ENCODE data around the gene MCF2L2. TPM values are rescaled to one million over a fixed set of nuclear protein-coding genes. Genes with fewer than 3 reads are reported as not detected.

The MCF2L2 gene
- polyA plus RNA-seq, 1 donor from 2014 or later: 9.3 TPM

DNA sequence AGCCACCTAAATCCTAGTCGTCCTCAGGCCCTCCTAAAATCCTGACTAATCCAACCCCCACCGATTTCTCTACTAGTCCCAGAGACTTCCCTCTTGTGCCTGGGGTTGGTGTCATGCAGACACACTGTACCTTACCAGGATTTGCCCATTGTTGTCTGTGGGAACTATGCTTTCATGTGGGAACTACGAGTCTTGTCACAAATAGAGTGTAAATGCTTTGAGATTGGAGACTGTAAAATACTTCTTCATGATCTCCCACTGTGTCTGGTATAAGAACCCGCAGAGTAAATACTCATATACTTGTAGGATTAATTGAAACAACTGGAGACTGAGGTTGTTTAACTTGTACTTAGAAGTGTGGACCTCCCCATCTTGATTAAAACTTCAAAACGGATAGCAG is 164.2 kb downstream of the MCF2L2 start:
- H3K27ac ChIP-seq (ENCODE audit: low read length): no peak overlapping the region
- no peak for TF ChIP-seq POLR2AphosphoS5 (IDR thresholded peaks at IDR 0.05)
- no peak for TF ChIP-seq CTCF (IDR thresholded peaks at IDR 0.05; ENCODE audit: poor library complexity, severe bottlenecking)
- no peak for TF ChIP-seq RAD21 (conservative IDR thresholded peaks at IDR 0.05)
- TF ChIP-seq MXI1 (conservative IDR thresholded peaks at IDR 0.05; ENCODE audit: poor library complexity, severe bottlenecking): no peak
- TF ChIP-seq EZH2 (IDR thresholded peaks at IDR 0.05; ENCODE audit: borderline replicate concordance, insufficient read depth, low read length, poor library complexity, severe bottlenecking): no peak
- no peak for TF ChIP-seq TAF1 (IDR thresholded peaks at IDR 0.05; ENCODE audit: low read depth)
- no peak for TF ChIP-seq REST (IDR thresholded peaks at IDR 0.05; ENCODE audit: borderline replicate concordance)
- TF ChIP-seq EP300 (conservative IDR thresholded peaks at IDR 0.05; ENCODE audit: poor library complexity, severe bottlenecking): no peak
- no peak for TF ChIP-seq SMC3 (conservative IDR thresholded peaks at IDR 0.05; ENCODE audit: poor library complexity)
- H3K4me3 ChIP-seq (ENCODE audit: low read length): no peak overlapping the region
- H3K79me2 ChIP-seq (replicated peaks; ENCODE audit: insufficient read depth, low read length): peaks cover 5% of the 10 kb centered on the region
- H3K4me2 ChIP-seq (ENCODE audit: low read length): no peak overlapping the region
- no peaks in the 10 kb centered on the region for H3K9me2 ChIP-seq (ENCODE audit: insufficient read depth, low read length)
- H2AFZ ChIP-seq (ENCODE audit: low read depth, low read length): no peak overlapping the region
- H3K36me3 ChIP-seq (ENCODE audit: insufficient read depth, low read length): no peaks in the 10 kb centered on the region
- H3K9me3 ChIP-seq (ENCODE audit: low read length): no peaks in the 10 kb centered on the region
- no peak overlapping the region for H3K9ac ChIP-seq (ENCODE audit: low read length)
- H3F3A ChIP-seq (ENCODE audit: insufficient read depth, low read length, poor library complexity, severe bottlenecking): no peaks in the 10 kb centered on the region
- H4K20me1 ChIP-seq (ENCODE audit: insufficient read depth): no peaks in the 10 kb centered on the region
- H3K27me3 ChIP-seq (ENCODE audit: insufficient read depth, low read depth, low read length): no peaks in the 10 kb centered on the region

GRCh38 chr3:183262875-183263378 is 165.5 kb downstream of the MCF2L2 start:
- H4K20me1 ChIP-seq (ENCODE audit: insufficient read depth): no peaks in the 10 kb centered on the region
- no peak overlapping the region for H3K4me3 ChIP-seq (ENCODE audit: low read length)
- H3K79me2 ChIP-seq (replicated peaks; ENCODE audit: insufficient read depth, low read length): peaks cover 16% of the 10 kb centered on the region
- H3K9me3 ChIP-seq (ENCODE audit: low read length): no peaks in the 10 kb centered on the region
- TF ChIP-seq TAF1 (IDR thresholded peaks at IDR 0.05; ENCODE audit: low read depth) (no peak), SMC3 (conservative IDR thresholded peaks at IDR 0.05; ENCODE audit: poor library complexity) (no peak), REST (IDR thresholded peaks at IDR 0.05; ENCODE audit: borderline replicate concordance) (no peak), EP300 (conservative IDR thresholded peaks at IDR 0.05; ENCODE audit: poor library complexity, severe bottlenecking) (no peak), RAD21 (conservative IDR thresholded peaks at IDR 0.05) (no peak), MXI1 (conservative IDR thresholded peaks at IDR 0.05; ENCODE audit: poor library complexity, severe bottlenecking) (no peak), POLR2AphosphoS5 (IDR thresholded peaks at IDR 0.05) (no peak), CTCF (IDR thresholded peaks at IDR 0.05; ENCODE audit: poor library complexity, severe bottlenecking) (no peak), EZH2 (IDR thresholded peaks at IDR 0.05; ENCODE audit: borderline replicate concordance, insufficient read depth, low read length, poor library complexity, severe bottlenecking) (no peak)
- no peak overlapping the region for H2AFZ ChIP-seq (ENCODE audit: low read depth, low read length)
- H3K36me3 ChIP-seq (ENCODE audit: insufficient read depth, low read length): no peaks in the 10 kb centered on the region
- no peak overlapping the region for H3K9ac ChIP-seq (ENCODE audit: low read length)
- no peaks in the 10 kb centered on the region for H3K27me3 ChIP-seq (ENCODE audit: insufficient read depth, low read depth, low read length)
- no peaks in the 10 kb centered on the region for H3K9me2 ChIP-seq (ENCODE audit: insufficient read depth, low read length)
- no peak overlapping the region for H3K4me2 ChIP-seq (ENCODE audit: low read length)
- H3K27ac ChIP-seq (ENCODE audit: low read length): no peak overlapping the region
- H3F3A ChIP-seq (ENCODE audit: insufficient read depth, low read length, poor library complexity, severe bottlenecking): no peaks in the 10 kb centered on the region
